IPS-NIHi7 (cell line): ENCODE results near the gene TSPAN13.
A peak's percentile ranks its signal among the peaks of the same experiment; 100 is the strongest.

Experiments
- DNase-seq: peaks from one replicate; pipeline ENCODE4 v3.0.0; 2012; ENCODE audit warnings: mixed read lengths; ENCODE audit errors: extremely low spot score

Gene TSPAN13

DNA sequence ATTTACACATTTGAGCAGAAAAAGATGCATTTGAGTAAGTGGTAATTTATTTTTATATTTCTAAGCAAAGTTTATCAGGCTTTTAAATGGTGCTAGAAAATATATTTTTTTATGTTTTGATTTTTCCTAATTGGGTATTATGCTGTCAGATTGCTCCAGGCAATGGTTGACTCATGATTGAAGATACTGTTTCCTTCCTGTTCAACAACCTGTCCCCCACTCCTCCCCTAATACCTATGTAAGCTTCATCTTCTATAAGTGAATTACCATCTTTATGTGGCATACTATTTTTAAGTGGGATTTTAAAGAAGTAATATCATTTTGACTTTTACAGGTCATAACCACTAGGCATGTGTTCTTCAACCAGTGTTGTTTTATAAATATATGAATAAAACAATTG is 21.4 kb downstream of the TSPAN13 start:
- DNase-seq, result no peak

DNA sequence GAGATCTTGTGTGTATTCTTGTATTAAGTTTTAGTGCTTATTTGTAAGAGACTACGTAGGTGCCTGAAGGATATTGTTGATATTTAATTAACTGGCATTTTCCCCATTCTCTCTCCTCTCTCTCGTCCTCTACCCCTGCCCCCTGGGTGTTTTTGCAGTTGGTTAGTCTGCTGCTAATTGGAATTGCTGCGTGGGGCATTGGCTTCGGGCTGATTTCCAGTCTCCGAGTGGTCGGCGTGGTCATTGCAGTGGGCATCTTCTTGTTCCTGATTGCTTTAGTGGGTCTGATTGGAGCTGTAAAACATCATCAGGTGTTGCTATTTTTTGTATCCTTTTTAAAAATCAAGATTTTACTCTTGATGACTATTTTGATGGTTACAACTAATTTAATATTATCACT is 22.5 kb downstream of the TSPAN13 start:
- DNase-seq, result no peak

DNA sequence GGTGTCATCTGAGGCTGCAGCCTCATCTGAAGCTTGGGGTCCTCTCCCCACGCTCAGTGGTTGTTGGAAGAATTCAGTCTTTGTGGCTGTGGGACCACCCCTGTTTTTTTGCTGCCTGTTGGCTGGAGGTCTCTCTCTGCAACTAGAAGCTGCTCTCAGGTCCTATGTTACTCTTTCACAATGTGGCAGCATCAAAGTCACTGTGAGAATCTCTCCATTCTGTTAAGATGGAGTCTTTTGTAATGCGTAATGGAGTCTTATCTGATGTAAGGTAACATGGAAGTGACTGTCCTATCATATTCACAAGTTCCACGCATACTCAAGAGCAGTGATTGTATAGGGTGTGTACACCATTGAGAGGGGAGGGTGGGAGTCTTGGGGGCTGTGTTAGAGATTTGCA is 24.9 kb downstream of the TSPAN13 start:
- DNase-seq, result no peak

DNA sequence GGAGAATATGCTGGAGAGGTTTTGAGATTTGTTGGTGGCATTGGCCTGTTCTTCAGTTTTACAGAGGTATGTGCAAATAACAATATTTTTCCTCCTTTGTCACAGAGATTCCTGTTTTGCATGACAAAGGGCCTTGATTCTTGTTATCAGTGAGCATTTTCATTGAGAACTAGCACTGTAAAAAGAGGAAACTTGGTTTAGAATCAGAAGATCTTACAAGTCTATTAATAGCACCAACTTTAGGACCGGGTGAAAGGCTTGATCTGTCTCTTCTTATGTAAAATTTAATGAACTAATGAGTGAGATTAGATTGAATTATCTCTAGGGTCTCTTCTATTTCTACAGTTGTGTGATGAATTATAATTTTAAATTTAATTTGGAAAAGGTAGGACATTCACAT is 25.5 kb downstream of the TSPAN13 start:
- no peak for DNase-seq

DNA sequence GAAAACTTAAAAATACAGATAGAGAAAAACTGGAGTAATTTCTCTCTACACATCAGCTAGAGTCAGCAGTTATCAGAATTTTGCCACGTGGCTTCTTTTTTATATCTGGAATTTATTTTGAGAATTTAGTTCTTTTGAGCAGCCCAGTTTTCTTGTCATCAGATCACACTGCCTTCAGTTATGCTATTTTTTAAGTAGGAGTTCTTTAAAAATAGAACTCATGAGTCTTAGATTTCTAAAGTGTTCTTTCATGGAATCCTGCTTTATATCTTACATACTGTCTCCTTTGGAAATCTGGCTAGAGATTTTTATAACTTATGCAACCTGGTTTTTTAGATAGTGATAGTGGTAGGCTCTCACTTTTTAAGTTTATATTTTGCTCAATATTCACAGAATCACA is 27.0 kb downstream of the TSPAN13 start:
- no peak for DNase-seq

DNA sequence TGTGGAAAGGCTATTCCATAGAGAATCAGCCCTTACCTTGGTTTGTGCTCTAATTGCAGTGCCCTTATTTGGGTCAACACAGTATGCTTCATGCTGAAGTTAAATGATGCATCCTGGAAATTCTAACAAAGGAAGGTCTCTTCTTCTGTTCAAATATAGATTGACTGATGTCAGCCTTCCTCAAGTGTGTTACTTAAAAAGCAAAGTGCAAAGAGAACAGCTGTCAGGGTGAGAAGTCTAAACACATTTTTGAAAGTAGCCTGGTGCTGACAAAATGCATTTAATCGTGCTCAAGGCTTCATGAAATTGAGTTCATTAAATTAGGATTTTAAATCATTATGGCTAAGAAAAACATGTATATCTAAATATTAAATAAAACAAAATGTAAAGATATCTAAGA is 31.8 kb downstream of the TSPAN13 start:
- DNase-seq, result no peak

DNA sequence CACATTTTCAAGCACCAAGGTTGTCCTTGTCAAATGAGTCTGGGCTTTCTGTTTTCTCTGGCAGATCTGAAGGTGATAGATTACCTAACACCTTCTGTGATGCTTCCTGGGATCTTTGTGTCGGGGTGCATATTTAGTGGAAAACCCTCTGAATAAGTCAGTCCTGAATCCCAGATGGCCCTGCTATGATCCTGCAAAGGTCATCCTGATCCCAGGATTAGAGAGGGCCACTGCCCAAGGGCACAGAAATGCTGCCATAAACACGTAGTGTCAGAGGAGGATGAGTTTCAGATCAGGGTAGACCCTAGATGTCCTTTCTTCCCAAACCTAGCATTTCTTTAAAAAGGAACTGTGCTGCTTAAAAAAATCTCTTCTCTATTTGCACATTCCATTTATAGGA is 32.3 kb downstream of the TSPAN13 start:
- no peak for DNase-seq

DNA sequence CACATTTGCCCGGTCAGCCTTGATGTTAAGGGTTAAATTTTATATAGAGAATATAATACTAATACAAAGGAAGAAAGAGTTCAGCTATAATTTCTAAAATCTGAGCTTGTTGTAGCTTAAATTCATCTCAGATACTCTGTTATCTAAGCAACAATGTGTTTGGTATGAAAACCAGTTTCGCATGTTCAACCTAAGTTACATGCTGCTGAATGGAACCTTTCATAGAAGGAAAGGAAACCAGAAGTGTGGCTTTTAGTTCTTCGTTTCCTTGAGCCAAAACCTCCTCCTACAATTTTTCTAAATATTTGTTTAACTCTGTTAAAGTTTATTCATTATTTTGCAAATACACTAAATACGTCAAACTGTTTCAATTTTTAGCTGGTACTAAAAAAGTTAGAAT is 32.7 kb downstream of the TSPAN13 start:
- no peak for DNase-seq

DNA sequence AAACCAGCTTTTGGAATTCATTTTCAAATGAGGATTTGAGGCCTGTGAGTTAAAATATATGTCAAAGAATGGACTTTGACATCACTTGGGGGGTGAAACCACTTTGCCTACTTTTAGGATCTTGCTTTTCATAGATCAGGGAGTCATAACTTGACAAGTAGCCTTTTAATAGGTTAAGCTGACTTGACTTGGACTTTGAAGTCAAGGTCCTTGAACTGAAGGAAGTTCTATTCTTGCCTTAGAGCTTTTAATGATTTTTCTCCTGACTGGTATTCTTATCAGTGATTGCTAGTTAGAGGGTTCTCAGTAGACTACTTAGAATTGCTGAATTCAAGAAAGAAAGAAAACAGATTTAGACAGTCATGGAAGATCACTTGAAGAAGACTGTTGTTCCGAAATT is 33.6 kb downstream of the TSPAN13 start:
- no peak for DNase-seq

DNA sequence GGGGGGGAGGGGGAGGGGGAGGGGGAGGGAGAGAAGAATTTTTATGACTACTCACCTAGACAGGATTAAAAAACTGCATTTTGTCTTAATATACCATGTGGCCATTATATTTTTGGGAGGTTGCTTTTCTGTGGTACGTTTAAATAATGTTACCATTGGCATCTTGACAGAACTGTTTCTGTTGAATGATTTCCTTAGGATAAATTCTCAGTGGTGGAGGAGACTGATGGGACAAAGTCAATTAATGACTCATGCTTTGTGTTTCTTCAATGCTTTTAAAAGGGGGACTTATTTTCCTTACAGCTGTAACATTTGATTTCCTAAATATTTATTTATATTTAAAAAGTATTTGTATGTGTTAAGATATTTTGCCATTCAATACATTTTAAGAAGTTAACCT is 37.5 kb downstream of the TSPAN13 start:
- no peak for DNase-seq

DNA sequence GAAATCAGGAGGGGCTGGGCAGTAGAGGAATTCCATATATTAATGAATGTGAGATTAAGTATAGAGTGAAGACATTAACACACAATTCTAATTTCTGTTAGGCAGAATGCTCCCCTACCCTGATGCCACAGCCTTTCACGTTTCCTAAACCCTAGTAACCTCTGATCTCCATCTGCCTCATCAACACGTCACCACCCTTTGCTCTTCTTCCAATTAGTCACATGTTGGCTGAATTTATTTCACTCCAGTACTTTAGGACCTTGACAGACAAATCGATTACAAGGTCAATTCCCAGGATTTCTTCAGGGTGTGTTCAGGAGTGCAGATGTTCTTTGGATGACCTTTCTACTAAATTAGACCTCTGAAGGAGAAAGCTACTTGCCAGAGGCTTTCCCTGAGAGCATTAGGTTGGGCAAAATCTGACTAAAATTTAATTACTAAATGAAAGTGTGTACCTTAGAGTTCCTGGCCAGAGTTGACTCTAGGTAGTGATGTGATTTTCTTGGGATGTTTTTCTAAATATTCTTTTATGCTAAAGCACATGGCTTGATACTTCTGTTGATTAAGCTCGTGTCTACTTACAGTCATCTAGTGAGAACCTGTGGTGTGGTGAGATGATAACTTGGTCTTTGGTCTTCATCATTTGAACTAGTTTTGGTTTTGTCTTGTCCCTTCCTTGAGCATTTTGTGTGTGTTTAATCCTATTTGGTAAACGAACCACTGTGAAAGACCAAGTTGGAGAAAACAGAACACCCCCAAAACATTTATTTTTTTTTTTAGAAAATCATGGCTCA is 38.5 kb downstream of the TSPAN13 start:
- no peak for DNase-seq

DNA sequence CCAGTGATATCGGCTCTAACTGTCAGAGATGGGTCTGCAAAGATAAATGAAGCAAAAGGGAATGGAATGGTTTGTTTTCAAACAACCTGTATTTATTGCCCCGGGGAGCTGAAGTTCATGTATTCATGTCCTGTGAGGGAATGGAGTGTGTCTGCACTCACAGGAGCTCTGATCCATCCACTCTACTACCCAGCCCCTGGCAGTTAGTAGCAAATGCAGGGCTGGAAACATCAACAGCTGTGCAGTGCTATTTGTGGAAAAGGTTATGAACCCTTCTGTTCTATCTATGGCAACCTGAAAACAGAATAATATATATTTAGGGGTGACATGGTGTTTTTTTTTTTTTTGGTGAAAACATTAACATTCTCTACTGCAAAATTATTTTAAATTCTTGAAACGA is 41.4 kb downstream of the TSPAN13 start:
- DNase-seq, result no peak

DNA sequence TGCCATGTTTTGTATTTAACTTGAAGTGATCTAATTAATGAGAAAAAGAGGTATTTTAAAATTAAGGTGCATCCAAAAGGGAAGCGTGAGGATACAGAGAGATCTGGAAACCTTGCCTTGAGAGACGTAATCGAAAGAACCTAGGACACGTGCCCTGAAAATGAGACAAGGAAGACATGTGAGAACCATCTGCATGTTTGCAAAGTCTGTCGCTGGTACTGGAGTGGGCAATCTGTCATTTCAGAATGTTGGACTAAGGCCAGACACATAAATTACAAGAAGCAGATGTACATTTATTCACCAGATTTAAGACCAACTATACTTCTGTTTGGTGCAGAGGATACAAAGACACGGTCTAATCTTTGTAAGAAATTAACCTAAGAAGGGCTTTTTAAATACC is 42.1 kb downstream of the TSPAN13 start:
- DNase-seq, result no peak

DNA sequence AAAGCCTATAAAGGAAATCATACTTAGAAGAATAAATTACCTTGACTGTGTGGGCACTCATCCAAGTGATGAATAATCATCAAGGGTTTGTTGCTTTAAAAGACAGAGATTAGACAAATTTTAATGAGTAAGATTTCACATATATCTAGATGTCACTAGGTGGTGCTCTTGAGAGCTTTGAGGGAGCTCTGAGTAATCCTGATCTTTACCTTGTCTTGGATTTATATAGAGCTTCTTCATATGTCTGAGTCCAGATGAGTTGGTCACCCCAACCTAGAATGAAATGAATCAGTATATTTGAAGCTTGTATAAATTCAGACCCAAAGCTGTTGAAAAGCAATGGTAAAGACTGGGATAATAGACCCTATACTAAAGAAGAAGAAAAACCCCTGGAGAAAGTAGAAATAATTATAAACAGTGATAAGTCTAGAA is 47.6 kb downstream of the TSPAN13 start:
- DNase-seq, result peak; percentile 46

DNA sequence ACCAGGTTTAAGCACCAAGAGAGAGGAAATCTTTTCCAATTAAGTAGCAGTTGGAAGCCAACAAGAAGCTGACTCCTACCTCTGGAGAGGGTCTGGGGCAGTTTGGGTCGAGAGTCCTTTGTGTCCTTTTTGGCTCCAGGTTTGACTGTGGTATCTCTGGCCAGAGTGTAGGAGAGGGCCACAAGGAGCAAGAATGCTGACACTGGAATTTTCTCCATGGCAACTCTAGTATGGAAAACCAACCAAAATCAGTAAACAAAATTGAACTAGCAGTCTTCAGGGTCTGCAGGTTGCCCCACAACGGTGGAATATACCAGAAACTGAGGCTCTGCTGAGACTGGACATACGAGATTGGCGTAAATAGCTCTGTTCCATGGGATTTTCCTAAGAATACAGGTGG is 48.0 kb downstream of the TSPAN13 start:
- DNase-seq, result no peak

DNA sequence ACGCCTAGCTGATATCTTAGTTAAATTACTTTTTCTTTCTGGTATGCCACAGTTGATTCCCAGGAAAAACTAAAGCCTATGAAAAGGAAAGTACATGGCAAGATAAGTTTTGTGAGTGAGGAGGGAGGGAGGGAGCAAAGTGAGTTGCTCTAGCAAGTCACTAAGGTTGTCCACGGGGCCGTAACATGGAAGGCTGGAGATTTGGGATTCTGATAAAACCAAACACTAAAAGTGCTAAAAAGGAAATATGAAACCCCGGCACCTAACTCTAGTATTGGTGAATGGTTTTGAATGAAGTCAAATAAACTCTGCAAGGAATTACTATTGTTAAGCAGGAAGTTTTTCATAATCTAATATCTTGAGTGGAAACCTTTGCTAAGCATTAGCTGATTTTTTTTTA is 49.6 kb downstream of the TSPAN13 start:
- no peak for DNase-seq

DNA sequence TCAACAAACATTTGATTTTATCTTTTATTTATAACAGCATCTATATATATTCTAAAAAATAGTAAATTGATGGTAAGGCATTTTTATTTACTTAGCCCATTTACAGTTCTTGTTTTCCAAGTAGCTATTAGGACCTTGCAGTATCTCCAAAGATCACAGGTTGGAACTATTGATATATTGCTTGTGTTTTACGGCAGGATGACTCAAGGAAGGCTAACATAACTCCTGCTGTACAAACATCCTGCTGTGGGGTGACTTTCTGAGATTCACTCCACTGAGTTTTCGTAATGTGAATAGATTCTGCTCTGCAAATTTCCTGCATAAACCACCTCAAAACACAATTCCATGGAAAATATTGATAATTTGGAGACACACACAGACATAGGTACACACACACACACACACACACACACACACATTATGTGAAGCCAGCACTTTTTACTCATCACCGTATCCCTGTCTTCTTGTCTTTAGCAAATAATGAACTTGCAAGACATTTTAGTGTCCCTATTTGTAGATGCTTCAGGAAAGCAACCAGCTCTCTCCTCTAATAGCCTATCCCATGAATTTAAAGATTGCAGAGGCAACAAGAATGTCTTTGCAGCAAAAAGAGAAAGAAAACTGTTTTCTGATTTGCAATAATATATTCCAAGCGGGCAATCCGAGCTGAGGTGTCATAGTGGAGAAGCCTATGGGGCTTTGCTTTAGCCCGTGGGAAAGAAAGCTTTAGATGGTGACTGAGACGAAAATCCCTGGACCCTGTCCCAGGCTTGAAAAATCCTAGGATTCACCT is 50.5 kb downstream of the TSPAN13 start:
- no peak for DNase-seq

DNA sequence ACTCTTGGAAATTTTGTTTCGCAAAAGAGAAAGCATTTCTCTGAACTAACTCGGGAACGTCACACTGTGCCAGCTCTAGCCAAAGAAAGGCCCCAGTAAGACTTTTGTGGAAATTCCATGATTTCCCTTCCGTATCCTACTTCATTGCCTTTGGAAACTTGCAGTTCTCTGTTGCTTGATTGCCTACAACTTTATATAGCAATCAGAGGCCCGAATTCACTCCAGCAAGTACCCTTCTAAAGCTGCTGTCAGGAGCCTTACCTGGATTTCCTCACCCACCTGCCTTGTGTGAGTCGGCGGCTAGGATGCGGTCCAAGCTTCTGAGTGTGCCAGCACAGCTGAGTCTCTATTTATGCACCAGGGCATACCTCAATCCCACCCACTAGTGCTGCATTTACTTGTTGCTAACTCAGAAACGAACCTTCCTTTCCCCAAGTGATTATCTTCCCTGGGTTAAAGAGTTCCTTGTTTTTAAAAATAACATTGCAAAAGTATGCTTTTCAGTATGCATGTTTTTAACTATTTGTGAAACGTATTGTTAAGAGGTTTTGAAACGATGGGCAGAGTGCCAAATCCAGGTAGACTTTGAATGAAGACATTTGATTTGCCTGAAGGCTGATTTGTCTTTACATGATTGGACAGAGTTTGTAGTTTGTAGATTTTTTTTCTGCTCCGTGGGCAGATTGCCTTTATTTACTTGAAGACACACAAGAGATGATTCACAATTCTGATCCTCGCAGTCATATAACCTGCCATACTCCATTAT is 51.3 kb downstream of the TSPAN13 start, which contains the start of gene AGR2:
AGR2 (minus strand) TSS at position 326 of the 766 bp plus-strand sequence. CDS start 3,203 bp downstream, outside the sequence.
- DNase-seq, result no peak

DNA sequence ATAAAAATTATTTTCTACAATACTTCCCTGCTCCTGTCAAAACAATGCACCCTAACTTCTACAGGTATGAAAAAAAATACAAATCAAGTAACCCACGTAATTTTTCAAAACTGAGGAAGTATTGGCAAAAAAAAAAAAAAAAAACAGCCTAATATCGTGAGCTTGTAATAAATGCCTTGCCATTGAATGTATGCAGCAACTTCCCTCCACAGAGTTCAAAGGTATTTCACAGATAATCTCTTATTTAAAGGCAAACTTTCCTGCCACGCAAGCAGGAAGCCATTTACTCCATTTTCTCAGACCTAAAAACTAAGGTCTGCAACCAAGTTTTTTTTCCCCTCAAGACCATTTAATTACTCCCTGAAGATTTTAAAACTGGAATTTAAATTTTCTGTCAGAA is 51.9 kb downstream of the TSPAN13 start:
- DNase-seq, result no peak

DNA sequence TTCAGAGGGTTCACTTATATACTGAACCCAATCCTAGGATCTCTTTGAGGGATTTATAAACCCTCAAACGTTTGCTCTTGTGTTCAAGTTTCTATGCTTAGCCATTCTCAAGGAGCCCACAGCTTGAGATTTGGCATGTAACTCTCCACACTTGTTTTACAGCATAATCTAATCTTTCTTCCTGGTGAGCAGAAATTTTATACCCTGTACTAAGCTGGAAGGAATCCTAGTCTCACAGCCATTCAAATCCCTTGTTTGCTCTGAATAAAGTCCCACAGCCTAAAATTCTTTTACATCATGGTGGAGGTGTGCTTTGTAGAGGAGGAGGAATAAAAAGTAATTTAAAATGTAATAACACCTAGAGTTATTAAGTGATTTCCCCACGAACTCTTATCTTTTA is 56.6 kb downstream of the TSPAN13 start:
- DNase-seq, result no peak

DNA sequence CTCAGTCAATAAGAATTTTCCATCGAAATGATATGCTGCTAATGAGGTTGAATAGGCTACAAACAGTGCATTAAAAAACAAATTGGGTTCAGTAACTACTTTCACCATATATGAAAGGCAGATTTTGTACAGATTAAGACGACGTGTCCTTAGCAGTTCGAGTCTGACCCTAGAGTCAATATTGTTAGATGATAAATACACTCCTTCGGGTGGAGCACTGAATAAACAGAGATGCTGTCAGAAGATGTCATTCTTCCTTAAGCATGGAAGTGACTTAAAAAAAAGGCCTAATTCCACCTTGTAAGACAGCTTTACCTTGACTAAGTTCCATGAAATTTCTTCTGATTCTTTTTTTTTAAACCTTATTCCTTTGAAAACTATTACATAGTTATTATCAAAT is 57.0 kb downstream of the TSPAN13 start:
- DNase-seq, result no peak

DNA sequence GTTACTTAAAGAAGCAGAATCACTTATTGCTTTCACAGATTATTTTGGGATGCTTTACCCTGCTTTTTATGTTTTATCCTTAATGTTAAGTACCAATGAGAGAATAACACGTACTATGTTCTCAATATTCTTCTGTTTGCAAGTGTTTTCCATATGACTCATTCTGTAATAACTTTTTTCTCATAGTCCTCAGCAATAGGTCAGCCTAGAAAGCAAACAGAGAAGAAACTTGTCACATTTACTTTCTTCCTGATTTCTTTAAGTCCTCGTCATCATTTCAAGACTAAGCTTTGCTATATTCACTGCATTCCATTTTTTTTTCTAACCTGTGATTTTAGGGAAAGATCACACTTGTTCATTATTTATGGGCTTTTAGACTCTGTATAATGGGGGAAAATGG is 58.0 kb downstream of the TSPAN13 start:
- no peak for DNase-seq
